KMS-11 (cell line): ENCODE results near the gene POU3F2.

Experiments used
- H2AFZ ChIP-seq: fragments of 200-600 bp; sonication (generic); 2 replicates; pipeline ENCODE4 v1.6.1; 2016; ENCODE audit warnings: antibody characterized with exemption, mixed run types, low read depth
- H3K27ac ChIP-seq: fragments of 200-600 bp; sonication (generic); 2 replicates; pipeline ENCODE4 v1.6.1; 2016; ENCODE audit warnings: mild to moderate bottlenecking, mixed run types
- H3K27me3 ChIP-seq: fragments of 200-600 bp; sonication (generic); 2 replicates; pipeline ENCODE4 v1.6.1; 2017; ENCODE audit warnings: mild to moderate bottlenecking, low read depth, mixed run types, moderate library complexity; ENCODE audit not compliant: insufficient read depth
- H3K36me3 ChIP-seq: fragments of 200-600 bp; sonication (generic); 2 replicates; pipeline ENCODE4 v1.6.1; 2017; ENCODE audit warnings: mild to moderate bottlenecking, mixed run types; ENCODE audit not compliant: insufficient read depth
- H3K4me1 ChIP-seq: fragments of 200-600 bp; sonication (generic); 2 replicates; pipeline ENCODE4 v1.6.1; 2016; ENCODE audit warnings: mild to moderate bottlenecking, low read depth, mixed run types; ENCODE audit not compliant: poor library complexity, severe bottlenecking
- H3K4me2 ChIP-seq: fragments of 200-600 bp; sonication (generic); 2 replicates; pipeline ENCODE4 v1.7.0; 2016; ENCODE audit warnings: mild to moderate bottlenecking, mixed run types
- H3K4me3 ChIP-seq: fragments of 200-600 bp; sonication (generic); IDR thresholded peaks from 2 replicates; pipeline ENCODE4 v1.6.1; 2017; ENCODE audit warnings: low read depth, low read length, mixed read lengths; ENCODE audit not compliant: insufficient read depth
- H3K79me2 ChIP-seq: fragments of 200-600 bp; sonication (generic); 2 replicates; pipeline ENCODE4 v1.6.1; 2016; ENCODE audit warnings: low read depth, mixed run types; ENCODE audit not compliant: insufficient read depth
- H3K9ac ChIP-seq: fragments of 200-600 bp; sonication (generic); 2 replicates; pipeline ENCODE4 v1.6.1; 2016; ENCODE audit warnings: mild to moderate bottlenecking, mixed run types
- H4K20me1 ChIP-seq: fragments of 200-600 bp; sonication (generic); 2 replicates; pipeline ENCODE4 v1.6.1; 2016; ENCODE audit warnings: mild to moderate bottlenecking, mixed run types; ENCODE audit not compliant: insufficient read depth
- TF ChIP-seq, protein P1 (sequence below): fragments of 200-600 bp; sonication (generic); conservative IDR thresholded peaks from 2 replicates; pipeline ENCODE4 v1.6.1; 2017; ENCODE audit warnings: low read depth, mild to moderate bottlenecking, antibody characterized with exemption, low read length, moderate library complexity, mixed read lengths

Gene POU3F2

DNA sequence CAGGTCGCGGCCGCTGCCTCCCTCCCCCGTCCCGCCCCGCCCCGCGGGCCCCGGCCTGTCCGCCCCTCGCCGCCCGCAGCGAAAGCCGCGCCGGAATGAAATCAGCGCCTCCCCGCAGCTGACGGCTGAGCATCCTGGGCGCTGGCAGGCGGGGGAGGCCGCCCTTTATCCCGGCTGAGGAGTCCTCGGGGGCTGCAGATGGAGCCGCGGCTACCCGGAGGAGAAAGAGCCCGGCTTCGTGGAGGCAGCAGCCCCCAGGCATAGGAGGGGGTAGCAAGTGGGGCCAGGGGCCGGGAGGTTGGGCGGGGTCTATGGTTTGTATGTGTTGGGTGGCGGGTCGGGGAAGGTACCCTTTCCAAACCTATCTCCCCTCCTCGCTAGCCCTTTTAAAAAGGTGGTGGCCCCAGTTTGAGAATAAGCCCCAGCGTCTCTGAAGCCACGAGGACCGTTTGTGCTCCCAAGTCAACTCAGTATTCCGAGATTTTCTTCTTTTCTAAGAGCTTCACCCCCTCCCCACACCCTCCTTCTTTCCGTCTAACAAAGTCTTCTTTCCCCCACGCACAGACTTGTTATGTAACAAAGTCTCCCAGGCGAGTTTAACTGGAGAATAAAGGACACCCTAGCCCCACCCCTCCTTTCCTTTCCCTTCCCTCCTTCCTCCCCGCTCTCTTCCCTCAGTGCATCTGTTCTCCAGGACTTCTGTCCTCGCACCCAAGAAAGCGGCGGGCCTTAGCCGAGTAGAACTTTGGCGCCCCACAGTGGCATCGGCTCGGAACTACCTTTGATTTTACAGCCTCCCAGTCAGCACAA lies 11.0 kb downstream of the POU3F2 start:
- Histone ChIP-seq H3K4me3 (no peak overlapping the region), H3K27me3 (no peaks in the 10 kb centered on the region), H3K4me1 (peaks cover 3% of the 10 kb centered on the region), H3K4me2 (peak overlapping the region; percentile 45; the same call in 1 of the 2 replicates), H2AFZ (peak overlapping the region; percentile 38; the same call in 1 of the 2 replicates), H3K9ac (peak overlapping the region; percentile 12; the same call in 1 of the 2 replicates), H3K36me3 (no peaks in the 10 kb centered on the region), H4K20me1 (no peaks in the 10 kb centered on the region), H3K79me2 (no peaks in the 10 kb centered on the region), H3K27ac (no peak overlapping the region)
- TF ChIP-seq, protein P1, sequence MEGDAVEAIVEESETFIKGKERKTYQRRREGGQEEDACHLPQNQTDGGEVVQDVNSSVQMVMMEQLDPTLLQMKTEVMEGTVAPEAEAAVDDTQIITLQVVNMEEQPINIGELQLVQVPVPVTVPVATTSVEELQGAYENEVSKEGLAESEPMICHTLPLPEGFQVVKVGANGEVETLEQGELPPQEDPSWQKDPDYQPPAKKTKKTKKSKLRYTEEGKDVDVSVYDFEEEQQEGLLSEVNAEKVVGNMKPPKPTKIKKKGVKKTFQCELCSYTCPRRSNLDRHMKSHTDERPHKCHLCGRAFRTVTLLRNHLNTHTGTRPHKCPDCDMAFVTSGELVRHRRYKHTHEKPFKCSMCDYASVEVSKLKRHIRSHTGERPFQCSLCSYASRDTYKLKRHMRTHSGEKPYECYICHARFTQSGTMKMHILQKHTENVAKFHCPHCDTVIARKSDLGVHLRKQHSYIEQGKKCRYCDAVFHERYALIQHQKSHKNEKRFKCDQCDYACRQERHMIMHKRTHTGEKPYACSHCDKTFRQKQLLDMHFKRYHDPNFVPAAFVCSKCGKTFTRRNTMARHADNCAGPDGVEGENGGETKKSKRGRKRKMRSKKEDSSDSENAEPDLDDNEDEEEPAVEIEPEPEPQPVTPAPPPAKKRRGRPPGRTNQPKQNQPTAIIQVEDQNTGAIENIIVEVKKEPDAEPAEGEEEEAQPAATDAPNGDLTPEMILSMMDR: peak; percentile 81

DNA sequence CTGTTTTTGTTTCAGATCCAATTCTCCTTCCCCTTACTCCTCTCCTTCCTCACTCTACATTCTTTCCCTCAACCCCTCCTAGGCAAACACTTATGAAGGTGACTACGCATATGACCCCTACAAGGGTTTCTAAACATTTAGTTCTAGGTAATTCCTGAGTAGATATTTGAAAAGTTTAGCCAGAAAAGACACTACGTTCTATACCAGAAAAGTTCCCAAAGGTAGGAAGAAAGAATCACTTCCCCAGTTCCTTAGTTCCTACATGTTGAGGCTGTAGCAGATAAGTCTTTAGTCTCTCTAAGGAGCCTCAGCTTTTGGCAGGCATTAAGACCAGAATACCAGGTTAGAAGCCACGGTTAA lies 11.6 kb downstream of the POU3F2 start:
- Histone ChIP-seq H2AFZ (no peak overlapping the region), H3K4me2 (no peak overlapping the region; the same call in 1 of the 2 replicates), H4K20me1 (no peaks in the 10 kb centered on the region), H3K4me3 (no peak overlapping the region), H3K9ac (no peak overlapping the region), H3K36me3 (no peaks in the 10 kb centered on the region), H3K79me2 (no peaks in the 10 kb centered on the region), H3K27ac (no peak overlapping the region), H3K27me3 (no peaks in the 10 kb centered on the region), H3K4me1 (peaks cover 3% of the 10 kb centered on the region)
- TF ChIP-seq, protein P1: no peak; the same call in 1 of the 2 replicates

GRCh38 chr6:98847416-98847778 lies 13.0 kb downstream of the POU3F2 start:
- Histone ChIP-seq H3K4me3 (no peak overlapping the region), H4K20me1 (no peaks in the 10 kb centered on the region), H3K36me3 (no peaks in the 10 kb centered on the region), H3K79me2 (no peaks in the 10 kb centered on the region), H3K9ac (no peak overlapping the region), H3K4me2 (no peak overlapping the region), H3K27me3 (no peaks in the 10 kb centered on the region), H3K4me1 (peaks cover 3% of the 10 kb centered on the region), H2AFZ (no peak overlapping the region), H3K27ac (no peak overlapping the region)
- TF ChIP-seq, protein P1: no peak

DNA sequence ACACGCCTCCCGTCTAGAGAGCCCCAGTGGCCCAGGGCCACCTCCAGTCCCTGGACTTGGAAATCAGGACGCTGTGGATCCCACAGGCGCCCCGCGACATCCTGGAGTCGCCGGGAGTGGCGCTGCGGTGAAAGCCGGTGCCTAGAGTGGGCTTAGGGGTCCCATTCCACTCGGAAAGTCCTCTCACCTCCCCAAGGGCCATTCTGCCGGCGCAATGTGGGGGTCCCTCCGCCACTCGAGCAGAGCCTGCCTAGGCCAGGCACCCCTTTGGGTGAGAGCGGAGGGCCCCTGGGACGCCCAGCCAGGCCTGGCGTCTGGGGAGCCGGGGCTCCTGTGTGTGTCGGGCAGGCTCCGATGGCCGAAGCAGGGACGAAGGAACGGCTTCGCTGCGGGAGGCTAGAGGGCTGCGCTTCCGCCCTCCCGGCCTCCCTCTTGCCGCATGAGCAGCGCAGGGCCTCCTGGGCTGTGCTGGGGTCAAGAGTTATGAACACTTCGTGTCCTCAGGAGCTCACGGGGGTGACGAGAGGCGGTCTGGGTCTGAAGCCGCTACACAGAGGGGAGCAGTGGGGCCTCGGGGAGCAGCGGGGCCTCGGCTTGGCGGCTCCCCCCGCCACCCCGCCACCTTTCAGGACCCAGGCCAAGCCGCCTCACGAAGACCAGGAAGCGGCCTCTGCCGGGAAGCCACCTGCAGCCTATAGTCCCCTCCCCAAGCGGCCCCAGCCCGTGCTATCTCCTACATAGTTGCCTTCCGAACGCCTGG lies 13.6 kb downstream of the POU3F2 start:
- no peaks in the 10 kb centered on the region for H3K36me3 ChIP-seq
- H3K4me1 ChIP-seq: peaks cover 3% of the 10 kb centered on the region
- H3K79me2 ChIP-seq: no peaks in the 10 kb centered on the region
- H3K9ac ChIP-seq: no peak overlapping the region
- no peaks in the 10 kb centered on the region for H4K20me1 ChIP-seq
- no peak overlapping the region for H3K27ac ChIP-seq
- no peak overlapping the region for H3K4me3 ChIP-seq
- no peaks in the 10 kb centered on the region for H3K27me3 ChIP-seq
- TF ChIP-seq, protein P1: no peak
- H3K4me2 ChIP-seq: no peak overlapping the region
- no peak overlapping the region for H2AFZ ChIP-seq
